WTC11 (cell line): Measurements from ENCODE around the gene IL23R. TPM values are rescaled to one million over a fixed set of nuclear protein-coding genes. Genes with fewer than 3 reads are reported as not detected.

Experiments
- ATAC-seq: fragments of 200-7000 bp; cut with Tn5 transposase; 2 replicates; pipeline ENCODE4 v1.10.0; 2021; ENCODE audit warnings: mild to moderate bottlenecking, moderate library complexity
- CTCF ChIA-PET: fragments of 300-600 bp; sonication (Branson Sonifier 250); formaldehyde crosslinking; loops from one replicate; lab custom pipeline; 2021; ENCODE audit warnings: antibody characterized with exemption; lab: Charles Lee
- POLR2A ChIA-PET: fragments of 350-600 bp; sonication (Branson Sonifier 250); formaldehyde crosslinking; loops from one replicate; lab custom pipeline; 2021; ENCODE audit warnings: antibody characterized with exemption; lab: Charles Lee
- DNase-seq: peaks from one replicate; pipeline ENCODE4 v3.0.0; 2021; ENCODE audit warnings: low spot score
- H3K27ac Mint-ChIP-seq: 2 replicates; pipeline ENCODE4 v1.8.0; 2021; ENCODE audit warnings: mixed read lengths
- H3K27me3 Mint-ChIP-seq: 2 replicates; pipeline ENCODE4 v1.8.0; 2021; ENCODE audit warnings: low read depth, mild to moderate bottlenecking, moderate library complexity, mixed read lengths
- H3K36me3 Mint-ChIP-seq: 2 replicates; pipeline ENCODE4 v1.8.0; 2021; ENCODE audit warnings: mixed read lengths
- H3K4me1 Mint-ChIP-seq: 2 replicates; pipeline ENCODE4 v1.8.0; 2022; ENCODE audit warnings: mixed read lengths
- H3K4me3 Mint-ChIP-seq: 2 replicates; pipeline ENCODE4 v1.8.0; 2021; ENCODE audit warnings: mild to moderate bottlenecking, moderate library complexity, mixed read lengths
- H3K9me3 Mint-ChIP-seq: 2 replicates; pipeline ENCODE4 v1.8.0; 2021; ENCODE audit warnings: mixed read lengths
- CREM ChIP-seq: sonication (generic); formaldehyde crosslinking; IDR thresholded peaks from 2 replicates; pipeline ENCODE4 v1.8.1; 2022; ENCODE audit warnings: mild to moderate bottlenecking, missing genetic modification reagents, moderate library complexity
- EMX1 ChIP-seq: fragments of 250-450 bp; sonication (Bioruptor Pico); IDR thresholded peaks from 2 replicates; pipeline ENCODE4 v1.8.0; 2021; ENCODE audit warnings: mild to moderate bottlenecking
- ETV6 ChIP-seq: sonication (generic); formaldehyde crosslinking; IDR thresholded peaks from 2 replicates; pipeline ENCODE4 v1.8.1; 2022; ENCODE audit warnings: mild to moderate bottlenecking, missing genetic modification reagents
- FOXK1 ChIP-seq: sonication (generic); formaldehyde crosslinking; IDR thresholded peaks from 2 replicates; pipeline ENCODE4 v1.8.0; 2022; ENCODE audit warnings: mild to moderate bottlenecking, moderate library complexity, missing genetic modification reagents
- IRF2 ChIP-seq: sonication (generic); formaldehyde crosslinking; IDR thresholded peaks from 2 replicates; pipeline ENCODE4 v1.8.0; 2022; ENCODE audit warnings: low read depth, missing genetic modification reagents, borderline replicate concordance
- JAZF1 ChIP-seq: fragments of 250-450 bp; sonication (Bioruptor Pico); IDR thresholded peaks from 2 replicates; pipeline ENCODE4 v1.9.0; 2021; ENCODE audit warnings: moderate library complexity, mild to moderate bottlenecking, inconsistent platforms
- JUN ChIP-seq: sonication (generic); formaldehyde crosslinking; IDR thresholded peaks from 2 replicates; pipeline ENCODE4 v1.8.0; 2023; ENCODE audit warnings: mild to moderate bottlenecking, missing genetic modification reagents
- NFATC4 ChIP-seq: fragments of 250-450 bp; sonication (Bioruptor Pico); IDR thresholded peaks from 2 replicates; pipeline ENCODE4 v1.9.0; 2021; ENCODE audit warnings: mild to moderate bottlenecking
- SMAD3 ChIP-seq: sonication (generic); formaldehyde crosslinking; IDR thresholded peaks from 2 replicates; pipeline ENCODE4 v1.8.0; 2022; ENCODE audit warnings: missing genetic modification reagents, mild to moderate bottlenecking, borderline replicate concordance
- SOX15 ChIP-seq: fragments of 250-450 bp; sonication (Bioruptor Pico); IDR thresholded peaks from 2 replicates; pipeline ENCODE4 v1.9.0; 2021; ENCODE audit warnings: mild to moderate bottlenecking
- TEAD1 ChIP-seq: sonication (generic); formaldehyde crosslinking; IDR thresholded peaks from 2 replicates; pipeline ENCODE4 v1.8.0; 2022; ENCODE audit warnings: mild to moderate bottlenecking, missing genetic modification reagents
- ZNF671 ChIP-seq: fragments of 250-450 bp; sonication (Bioruptor Pico); IDR thresholded peaks from 2 replicates; pipeline ENCODE4 v1.8.0; 2021; ENCODE audit warnings: mild to moderate bottlenecking
- total RNA-seq: library from RNA; stranded (reverse); gene quantifications from 3 replicates; pipeline ENCODE4 v1.2.3, GENCODE V29; 2021
- TF ChIP-seq, protein P1 (sequence below): sonication (generic); formaldehyde crosslinking; IDR thresholded peaks from 2 replicates; pipeline ENCODE4 v1.8.0; 2023; ENCODE audit warnings: missing genetic modification reagents, mild to moderate bottlenecking, borderline replicate concordance
- TF ChIP-seq, protein P2 (sequence below): sonication (generic); formaldehyde crosslinking; IDR thresholded peaks from 2 replicates; pipeline ENCODE4 v1.8.0; 2022; ENCODE audit warnings: mild to moderate bottlenecking, missing genetic modification reagents
- TF ChIP-seq, protein P3 (sequence below): sonication (generic); formaldehyde crosslinking; IDR thresholded peaks from 2 replicates; pipeline ENCODE4 v1.8.1; 2023; ENCODE audit warnings: mild to moderate bottlenecking, missing genetic modification reagents, moderate library complexity
- TF ChIP-seq, protein P4 (sequence below): sonication (generic); formaldehyde crosslinking; IDR thresholded peaks from 2 replicates; pipeline ENCODE4 v1.8.0; 2022; ENCODE audit warnings: mild to moderate bottlenecking, missing genetic modification reagents
- TF ChIP-seq, protein P5 (sequence below): fragments of 250-450 bp; sonication (Bioruptor Pico); IDR thresholded peaks from 2 replicates; pipeline ENCODE4 v1.8.0; 2021; ENCODE audit warnings: mild to moderate bottlenecking
- TF ChIP-seq, protein P6 (sequence below): sonication (generic); formaldehyde crosslinking; IDR thresholded peaks from 2 replicates; pipeline ENCODE4 v1.8.1; 2023; ENCODE audit warnings: mild to moderate bottlenecking, missing genetic modification reagents, moderate library complexity
- TF ChIP-seq, protein P7 (sequence below): sonication (generic); formaldehyde crosslinking; IDR thresholded peaks from 2 replicates; pipeline ENCODE4 v1.8.1; 2022; ENCODE audit warnings: low read depth, missing genetic modification reagents, borderline replicate concordance

Gene IL23R
- total RNA-seq, 1 experiment from 2014 or later: not detected

DNA sequence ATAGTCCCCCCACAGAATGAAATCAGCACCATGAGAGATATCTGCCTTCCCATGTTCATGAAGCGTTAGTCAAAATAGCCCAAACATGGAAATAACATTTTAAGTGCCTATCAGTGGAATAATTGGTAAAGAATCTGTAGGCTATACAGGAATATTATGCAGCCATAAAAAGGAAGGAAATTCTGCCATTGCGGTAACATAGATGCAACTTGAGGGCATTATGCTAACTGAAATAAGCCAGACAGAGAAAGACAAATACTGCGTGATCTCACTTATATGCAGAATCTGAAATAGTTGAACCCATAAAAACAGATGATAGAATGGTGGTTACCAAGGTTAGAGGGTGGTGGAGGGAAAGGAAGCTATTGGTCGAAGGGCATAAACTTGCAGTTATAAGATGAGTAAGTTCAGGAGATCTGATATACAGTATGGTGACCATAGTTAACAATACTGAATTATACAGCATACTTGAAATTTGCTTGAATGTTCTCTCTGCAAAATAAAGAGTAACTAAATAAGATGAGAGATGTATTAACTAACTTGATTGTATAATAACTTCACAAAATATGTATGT, 699 bp upstream of the IL23R start (continued):
- TF ChIP-seq, protein P1, sequence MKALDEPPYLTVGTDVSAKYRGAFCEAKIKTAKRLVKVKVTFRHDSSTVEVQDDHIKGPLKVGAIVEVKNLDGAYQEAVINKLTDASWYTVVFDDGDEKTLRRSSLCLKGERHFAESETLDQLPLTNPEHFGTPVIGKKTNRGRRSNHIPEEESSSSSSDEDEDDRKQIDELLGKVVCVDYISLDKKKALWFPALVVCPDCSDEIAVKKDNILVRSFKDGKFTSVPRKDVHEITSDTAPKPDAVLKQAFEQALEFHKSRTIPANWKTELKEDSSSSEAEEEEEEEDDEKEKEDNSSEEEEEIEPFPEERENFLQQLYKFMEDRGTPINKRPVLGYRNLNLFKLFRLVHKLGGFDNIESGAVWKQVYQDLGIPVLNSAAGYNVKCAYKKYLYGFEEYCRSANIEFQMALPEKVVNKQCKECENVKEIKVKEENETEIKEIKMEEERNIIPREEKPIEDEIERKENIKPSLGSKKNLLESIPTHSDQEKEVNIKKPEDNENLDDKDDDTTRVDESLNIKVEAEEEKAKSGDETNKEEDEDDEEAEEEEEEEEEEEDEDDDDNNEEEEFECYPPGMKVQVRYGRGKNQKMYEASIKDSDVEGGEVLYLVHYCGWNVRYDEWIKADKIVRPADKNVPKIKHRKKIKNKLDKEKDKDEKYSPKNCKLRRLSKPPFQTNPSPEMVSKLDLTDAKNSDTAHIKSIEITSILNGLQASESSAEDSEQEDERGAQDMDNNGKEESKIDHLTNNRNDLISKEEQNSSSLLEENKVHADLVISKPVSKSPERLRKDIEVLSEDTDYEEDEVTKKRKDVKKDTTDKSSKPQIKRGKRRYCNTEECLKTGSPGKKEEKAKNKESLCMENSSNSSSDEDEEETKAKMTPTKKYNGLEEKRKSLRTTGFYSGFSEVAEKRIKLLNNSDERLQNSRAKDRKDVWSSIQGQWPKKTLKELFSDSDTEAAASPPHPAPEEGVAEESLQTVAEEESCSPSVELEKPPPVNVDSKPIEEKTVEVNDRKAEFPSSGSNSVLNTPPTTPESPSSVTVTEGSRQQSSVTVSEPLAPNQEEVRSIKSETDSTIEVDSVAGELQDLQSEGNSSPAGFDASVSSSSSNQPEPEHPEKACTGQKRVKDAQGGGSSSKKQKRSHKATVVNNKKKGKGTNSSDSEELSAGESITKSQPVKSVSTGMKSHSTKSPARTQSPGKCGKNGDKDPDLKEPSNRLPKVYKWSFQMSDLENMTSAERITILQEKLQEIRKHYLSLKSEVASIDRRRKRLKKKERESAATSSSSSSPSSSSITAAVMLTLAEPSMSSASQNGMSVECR (CRISPR knock-in tag): no peak

DNA sequence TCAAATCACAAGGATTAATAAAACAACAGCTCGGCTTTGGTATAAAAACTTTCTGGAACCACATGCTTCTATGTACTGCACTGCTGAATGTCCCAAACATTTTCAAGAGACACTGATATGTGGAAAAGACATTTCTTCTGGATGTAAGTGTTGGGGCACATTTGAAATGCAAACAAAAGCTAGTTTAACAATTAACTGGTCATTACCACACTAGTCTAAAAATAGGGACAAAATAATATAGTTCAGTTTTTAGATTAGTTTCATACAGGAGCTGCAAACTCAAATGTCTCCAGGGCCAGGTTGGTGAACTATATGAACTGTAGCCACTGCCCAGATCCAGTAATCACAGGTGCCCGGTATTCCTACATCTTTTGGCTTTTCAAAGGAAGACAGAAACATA, 3.2 kb downstream of the IL23R start:
- Mint-ChIP-seq H3K27ac (no peak overlapping the region), H3K9me3 (peaks cover 5% of the 10 kb centered on the region), H3K27me3 (no peaks in the 10 kb centered on the region), H3K36me3 (no peaks in the 10 kb centered on the region), H3K4me1 (no peaks in the 10 kb centered on the region), H3K4me3 (no peak overlapping the region)
- CTCF ChIA-PET: no interaction called here
- ATAC-seq: no peak
- DNase-seq: no peak
- TF ChIP-seq, protein P2, sequence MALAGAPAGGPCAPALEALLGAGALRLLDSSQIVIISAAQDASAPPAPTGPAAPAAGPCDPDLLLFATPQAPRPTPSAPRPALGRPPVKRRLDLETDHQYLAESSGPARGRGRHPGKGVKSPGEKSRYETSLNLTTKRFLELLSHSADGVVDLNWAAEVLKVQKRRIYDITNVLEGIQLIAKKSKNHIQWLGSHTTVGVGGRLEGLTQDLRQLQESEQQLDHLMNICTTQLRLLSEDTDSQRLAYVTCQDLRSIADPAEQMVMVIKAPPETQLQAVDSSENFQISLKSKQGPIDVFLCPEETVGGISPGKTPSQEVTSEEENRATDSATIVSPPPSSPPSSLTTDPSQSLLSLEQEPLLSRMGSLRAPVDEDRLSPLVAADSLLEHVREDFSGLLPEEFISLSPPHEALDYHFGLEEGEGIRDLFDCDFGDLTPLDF (CRISPR knock-in tag): no peak
- TF ChIP-seq IRF2 (CRISPR knock-in tag) (no peak), CREM (CRISPR knock-in tag) (no peak), ETV6 (CRISPR knock-in tag) (no peak), EMX1 (CRISPR knock-in tag) (no peak), FOXK1 (CRISPR knock-in tag) (no peak), SMAD3 (CRISPR knock-in tag) (no peak), NFATC4 (CRISPR knock-in tag) (no peak), SOX15 (CRISPR knock-in tag) (no peak), JUN (CRISPR knock-in tag) (no peak), TEAD1 (no peak), JAZF1 (CRISPR knock-in tag) (no peak), ZNF671 (CRISPR knock-in tag) (no peak)
- TF ChIP-seq, protein P3, sequence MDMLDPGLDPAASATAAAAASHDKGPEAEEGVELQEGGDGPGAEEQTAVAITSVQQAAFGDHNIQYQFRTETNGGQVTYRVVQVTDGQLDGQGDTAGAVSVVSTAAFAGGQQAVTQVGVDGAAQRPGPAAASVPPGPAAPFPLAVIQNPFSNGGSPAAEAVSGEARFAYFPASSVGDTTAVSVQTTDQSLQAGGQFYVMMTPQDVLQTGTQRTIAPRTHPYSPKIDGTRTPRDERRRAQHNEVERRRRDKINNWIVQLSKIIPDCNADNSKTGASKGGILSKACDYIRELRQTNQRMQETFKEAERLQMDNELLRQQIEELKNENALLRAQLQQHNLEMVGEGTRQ (CRISPR knock-in tag): no peak
- TF ChIP-seq, protein P4, sequence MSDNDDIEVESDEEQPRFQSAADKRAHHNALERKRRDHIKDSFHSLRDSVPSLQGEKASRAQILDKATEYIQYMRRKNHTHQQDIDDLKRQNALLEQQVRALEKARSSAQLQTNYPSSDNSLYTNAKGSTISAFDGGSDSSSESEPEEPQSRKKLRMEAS (CRISPR knock-in tag): no peak
- TF ChIP-seq, protein P5, sequence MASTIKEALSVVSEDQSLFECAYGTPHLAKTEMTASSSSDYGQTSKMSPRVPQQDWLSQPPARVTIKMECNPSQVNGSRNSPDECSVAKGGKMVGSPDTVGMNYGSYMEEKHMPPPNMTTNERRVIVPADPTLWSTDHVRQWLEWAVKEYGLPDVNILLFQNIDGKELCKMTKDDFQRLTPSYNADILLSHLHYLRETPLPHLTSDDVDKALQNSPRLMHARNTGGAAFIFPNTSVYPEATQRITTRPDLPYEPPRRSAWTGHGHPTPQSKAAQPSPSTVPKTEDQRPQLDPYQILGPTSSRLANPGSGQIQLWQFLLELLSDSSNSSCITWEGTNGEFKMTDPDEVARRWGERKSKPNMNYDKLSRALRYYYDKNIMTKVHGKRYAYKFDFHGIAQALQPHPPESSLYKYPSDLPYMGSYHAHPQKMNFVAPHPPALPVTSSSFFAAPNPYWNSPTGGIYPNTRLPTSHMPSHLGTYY (CRISPR knock-in tag): no peak
- TF ChIP-seq, protein P6, sequence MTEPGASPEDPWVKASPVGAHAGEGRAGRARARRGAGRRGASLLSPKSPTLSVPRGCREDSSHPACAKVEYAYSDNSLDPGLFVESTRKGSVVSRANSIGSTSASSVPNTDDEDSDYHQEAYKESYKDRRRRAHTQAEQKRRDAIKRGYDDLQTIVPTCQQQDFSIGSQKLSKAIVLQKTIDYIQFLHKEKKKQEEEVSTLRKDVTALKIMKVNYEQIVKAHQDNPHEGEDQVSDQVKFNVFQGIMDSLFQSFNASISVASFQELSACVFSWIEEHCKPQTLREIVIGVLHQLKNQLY (CRISPR knock-in tag): no peak
- TF ChIP-seq, protein P7, sequence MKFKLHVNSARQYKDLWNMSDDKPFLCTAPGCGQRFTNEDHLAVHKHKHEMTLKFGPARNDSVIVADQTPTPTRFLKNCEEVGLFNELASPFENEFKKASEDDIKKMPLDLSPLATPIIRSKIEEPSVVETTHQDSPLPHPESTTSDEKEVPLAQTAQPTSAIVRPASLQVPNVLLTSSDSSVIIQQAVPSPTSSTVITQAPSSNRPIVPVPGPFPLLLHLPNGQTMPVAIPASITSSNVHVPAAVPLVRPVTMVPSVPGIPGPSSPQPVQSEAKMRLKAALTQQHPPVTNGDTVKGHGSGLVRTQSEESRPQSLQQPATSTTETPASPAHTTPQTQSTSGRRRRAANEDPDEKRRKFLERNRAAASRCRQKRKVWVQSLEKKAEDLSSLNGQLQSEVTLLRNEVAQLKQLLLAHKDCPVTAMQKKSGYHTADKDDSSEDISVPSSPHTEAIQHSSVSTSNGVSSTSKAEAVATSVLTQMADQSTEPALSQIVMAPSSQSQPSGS (CRISPR knock-in tag): no peak
- POLR2A ChIA-PET: no interaction called here
